Mesothelial cell of epicardium (in vitro differentiated cells): ENCODE data around the gene KLHL29. TPM values are rescaled to one million over a fixed set of nuclear protein-coding genes. Genes with fewer than 3 reads are reported as not detected.

Source experiments
- DNase-seq, 2 experiments: peaks; one replicate each; pipeline ENCODE4 v3.0.0; 2021; ENCODE audit warnings: low spot score in 2 of 2; ENCODE audit not compliant: unreplicated experiment in 2 of 2
- H3K27ac Mint-ChIP-seq: 2 replicates; pipeline ENCODE4 v1.8.0; 2021; ENCODE audit warnings: mixed read lengths
- H3K27me3 Mint-ChIP-seq: 2 replicates; pipeline ENCODE4 v1.8.0; 2021; ENCODE audit warnings: low read depth, mixed read lengths
- H3K36me3 Mint-ChIP-seq: 2 replicates; pipeline ENCODE4 v1.8.0; 2021; ENCODE audit warnings: mixed read lengths
- H3K4me1 Mint-ChIP-seq: 2 replicates; pipeline ENCODE4 v1.8.0; 2021; ENCODE audit warnings: mixed read lengths
- H3K4me3 Mint-ChIP-seq: 2 replicates; pipeline ENCODE4 v1.8.0; 2021; ENCODE audit warnings: mild to moderate bottlenecking, moderate library complexity, mixed read lengths
- H3K9me3 Mint-ChIP-seq: 2 replicates; pipeline ENCODE4 v1.8.0; 2021; ENCODE audit warnings: mixed read lengths
- CTCF ChIP-seq: fragments of 200-600 bp; sonication (generic); IDR thresholded peaks from one replicate; pipeline ENCODE4 v1.5.0; 2021; ENCODE audit warnings: antibody characterized with exemption; ENCODE audit not compliant: unreplicated experiment
- total RNA-seq: library from RNA; stranded (reverse); gene quantifications from 3 replicates; pipeline ENCODE4 v1.2.1, GENCODE V29; 2021

KLHL29 gene
- total RNA-seq, 1 donor from 2014 or later, result 28.3 TPM

- Mint-ChIP-seq H3K4me1 (peaks cover 25% of the 10 kb centered on the region), H3K27ac (no peak overlapping the region), H3K36me3 (no peaks in the 10 kb centered on the region), H3K9me3 (no peaks in the 10 kb centered on the region), H3K27me3 (no peaks in the 10 kb centered on the region), H3K4me3 (no peak overlapping the region)
- no peak for TF ChIP-seq CTCF
- DNase-seq, result no peak
These were observed 153.6 kb downstream of the KLHL29 start for GRCh38 chr2:23538566-23538965.

DNA sequence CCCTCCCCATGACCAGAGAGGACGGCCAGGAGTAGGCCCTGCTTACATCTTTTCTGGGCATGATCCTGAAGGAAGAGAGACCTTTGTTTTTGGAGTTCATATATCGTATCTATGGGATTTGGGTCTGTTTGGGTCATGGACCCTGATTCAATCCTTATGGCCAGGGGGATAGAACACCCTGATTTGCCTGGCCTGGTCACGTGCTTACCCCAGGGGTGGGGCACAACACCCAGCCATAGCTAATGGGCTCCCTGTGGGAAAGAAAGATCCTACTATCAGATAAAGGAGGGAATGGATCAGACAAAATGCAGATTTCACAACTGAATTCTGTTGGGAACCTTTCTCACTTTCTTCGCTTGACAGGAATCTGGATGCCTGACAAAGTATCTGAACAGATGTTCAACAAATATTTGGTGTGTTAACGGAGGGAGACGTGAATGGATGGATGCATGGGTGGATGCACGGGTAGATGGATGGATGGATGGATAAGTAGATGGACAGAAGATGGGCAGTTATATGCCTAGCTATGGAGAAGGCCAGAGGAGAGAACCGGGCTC lies 155.9 kb downstream of the KLHL29 start:
- no peak for TF ChIP-seq CTCF
- H3K4me1 Mint-ChIP-seq, result peaks cover 14% of the 10 kb centered on the region
- no peak for DNase-seq
- H3K9me3 Mint-ChIP-seq, result no peaks in the 10 kb centered on the region
- no peaks in the 10 kb centered on the region for H3K36me3 Mint-ChIP-seq
- no peaks in the 10 kb centered on the region for H3K27me3 Mint-ChIP-seq
- no peak overlapping the region for H3K4me3 Mint-ChIP-seq
- no peak overlapping the region for H3K27ac Mint-ChIP-seq

DNA sequence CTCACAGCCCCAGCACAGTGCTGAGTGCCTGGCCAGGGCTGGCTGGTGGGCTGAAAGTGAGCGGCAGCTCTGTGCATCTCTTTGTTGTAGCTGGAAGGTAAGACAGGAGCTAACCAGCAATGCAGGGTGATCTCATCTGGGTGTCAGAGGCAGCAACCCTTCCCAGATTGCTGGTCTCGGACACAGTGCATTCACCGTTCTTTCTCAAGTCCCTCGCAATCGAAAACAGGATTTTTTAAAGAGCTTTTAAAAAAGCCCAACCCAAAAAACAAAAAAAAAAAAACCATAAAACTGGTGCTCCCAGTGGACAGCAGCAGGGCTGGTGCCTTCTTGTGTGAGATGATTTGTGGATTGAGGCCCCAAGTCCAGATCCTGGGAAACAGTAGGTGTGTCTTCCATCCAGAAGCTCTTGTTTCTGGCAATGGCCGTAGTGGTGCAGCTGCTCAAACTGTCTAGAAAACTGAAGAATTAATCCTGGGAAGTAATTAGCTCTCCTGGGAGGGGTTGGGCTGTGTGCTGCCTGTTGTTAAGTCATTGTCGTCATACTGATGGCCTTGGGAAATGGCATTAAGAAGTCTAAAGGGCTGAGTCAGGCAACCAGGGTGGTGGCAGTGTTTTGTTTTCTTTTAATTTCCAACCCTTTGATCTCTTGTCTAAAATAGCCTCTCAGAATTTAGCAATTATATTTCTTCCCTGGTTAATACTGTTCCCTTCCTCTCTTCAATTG lies 156.7 kb downstream of the KLHL29 start:
- no peak overlapping the region for H3K4me3 Mint-ChIP-seq
- no peaks in the 10 kb centered on the region for H3K9me3 Mint-ChIP-seq
- no peaks in the 10 kb centered on the region for H3K36me3 Mint-ChIP-seq
- no peaks in the 10 kb centered on the region for H3K27me3 Mint-ChIP-seq
- DNase-seq, result no peak
- H3K27ac Mint-ChIP-seq, result no peak overlapping the region
- peaks cover 12% of the 10 kb centered on the region for H3K4me1 Mint-ChIP-seq
- TF ChIP-seq CTCF, result no peak

GRCh38 chr2:23542230-23542789 lies 157.3 kb downstream of the KLHL29 start:
- H3K4me3 Mint-ChIP-seq, result no peak overlapping the region
- no peaks in the 10 kb centered on the region for H3K27me3 Mint-ChIP-seq
- no peak for DNase-seq
- H3K9me3 Mint-ChIP-seq, result no peaks in the 10 kb centered on the region
- no peak overlapping the region for H3K27ac Mint-ChIP-seq
- H3K4me1 Mint-ChIP-seq, result peaks cover 12% of the 10 kb centered on the region
- no peaks in the 10 kb centered on the region for H3K36me3 Mint-ChIP-seq
- TF ChIP-seq CTCF, result no peak

GRCh38 chr2:23543302-23543701 lies 158.3 kb downstream of the KLHL29 start:
- no peak for TF ChIP-seq CTCF
- no peak for DNase-seq
- Mint-ChIP-seq H3K27me3 (no peaks in the 10 kb centered on the region), H3K9me3 (no peaks in the 10 kb centered on the region), H3K36me3 (no peaks in the 10 kb centered on the region), H3K4me3 (no peak overlapping the region), H3K27ac (no peak overlapping the region), H3K4me1 (peaks cover 12% of the 10 kb centered on the region)
